ENCODE data around the gene SYTL2. TPM values are rescaled to one million over a fixed set of nuclear protein-coding genes. Genes with fewer than 3 reads are reported as not detected.

SYTL2 gene
- total RNA-seq, 4 donors from 2014 or later: 14.3 to 27.7 (median 20.9) TPM

GRCh38 chr11:85809863-85810262, 1.1 kb downstream of the SYTL2 start:
- TF ChIP-seq, protein P1, sequence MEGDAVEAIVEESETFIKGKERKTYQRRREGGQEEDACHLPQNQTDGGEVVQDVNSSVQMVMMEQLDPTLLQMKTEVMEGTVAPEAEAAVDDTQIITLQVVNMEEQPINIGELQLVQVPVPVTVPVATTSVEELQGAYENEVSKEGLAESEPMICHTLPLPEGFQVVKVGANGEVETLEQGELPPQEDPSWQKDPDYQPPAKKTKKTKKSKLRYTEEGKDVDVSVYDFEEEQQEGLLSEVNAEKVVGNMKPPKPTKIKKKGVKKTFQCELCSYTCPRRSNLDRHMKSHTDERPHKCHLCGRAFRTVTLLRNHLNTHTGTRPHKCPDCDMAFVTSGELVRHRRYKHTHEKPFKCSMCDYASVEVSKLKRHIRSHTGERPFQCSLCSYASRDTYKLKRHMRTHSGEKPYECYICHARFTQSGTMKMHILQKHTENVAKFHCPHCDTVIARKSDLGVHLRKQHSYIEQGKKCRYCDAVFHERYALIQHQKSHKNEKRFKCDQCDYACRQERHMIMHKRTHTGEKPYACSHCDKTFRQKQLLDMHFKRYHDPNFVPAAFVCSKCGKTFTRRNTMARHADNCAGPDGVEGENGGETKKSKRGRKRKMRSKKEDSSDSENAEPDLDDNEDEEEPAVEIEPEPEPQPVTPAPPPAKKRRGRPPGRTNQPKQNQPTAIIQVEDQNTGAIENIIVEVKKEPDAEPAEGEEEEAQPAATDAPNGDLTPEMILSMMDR (IDR thresholded peaks at IDR 0.05; ENCODE audit: low read depth): no peak

- TF ChIP-seq, protein P1 (IDR thresholded peaks at IDR 0.05; ENCODE audit: low read depth): no peak
Measured at GRCh38 chr11:85809191-85809590, 1.8 kb downstream of the SYTL2 start.

GRCh38 chr11:85806876-85807275, 4.1 kb downstream of the SYTL2 start:
- TF ChIP-seq, protein P1 (IDR thresholded peaks at IDR 0.05; ENCODE audit: low read depth): no peak

DNA sequence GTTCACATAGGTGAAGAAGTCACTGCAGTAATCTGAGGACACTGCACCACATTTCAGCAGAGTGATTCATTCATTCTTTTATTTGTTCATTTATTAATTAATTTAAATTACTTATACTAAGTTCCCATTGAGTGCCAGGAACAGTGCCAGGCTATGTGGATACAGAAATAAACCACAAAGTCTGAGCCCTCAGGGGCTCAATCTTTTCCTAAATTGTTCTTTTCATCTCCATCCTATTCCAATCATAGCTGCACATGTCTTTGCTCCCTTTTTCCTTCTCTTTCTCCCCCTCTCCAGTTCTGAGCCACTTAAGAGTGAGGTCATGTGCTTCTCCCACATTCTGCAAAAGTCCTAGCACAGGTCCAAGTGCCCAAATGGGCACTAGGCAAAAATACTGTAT, 4.9 kb downstream of the SYTL2 start:
- TF ChIP-seq, protein P1 (IDR thresholded peaks at IDR 0.05; ENCODE audit: low read depth): no peak

GRCh38 chr11:85805387-85805786, 5.6 kb downstream of the SYTL2 start:
- TF ChIP-seq, protein P1 (IDR thresholded peaks at IDR 0.05; ENCODE audit: low read depth): no peak

DNA sequence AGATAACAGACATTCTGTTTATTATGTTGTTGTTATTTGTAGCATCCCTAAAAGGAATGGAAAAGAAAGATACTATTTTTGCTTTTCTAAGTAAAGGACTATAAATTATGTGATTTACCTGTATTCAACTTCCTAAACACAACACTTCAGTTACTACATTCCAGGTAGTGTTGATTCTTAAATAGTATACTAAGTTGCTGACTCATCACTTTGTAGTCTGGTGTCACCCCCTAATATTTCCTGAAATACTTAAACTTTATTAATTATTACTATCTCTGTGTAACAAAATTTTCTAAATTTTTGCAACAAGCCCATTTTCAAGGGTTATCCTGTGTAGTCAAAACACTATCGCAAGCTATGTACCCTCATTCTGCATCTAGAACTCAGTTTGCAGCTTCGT, 7.0 kb downstream of the SYTL2 start:
- TF ChIP-seq, protein P1 (IDR thresholded peaks at IDR 0.05; ENCODE audit: low read depth): no peak

DNA sequence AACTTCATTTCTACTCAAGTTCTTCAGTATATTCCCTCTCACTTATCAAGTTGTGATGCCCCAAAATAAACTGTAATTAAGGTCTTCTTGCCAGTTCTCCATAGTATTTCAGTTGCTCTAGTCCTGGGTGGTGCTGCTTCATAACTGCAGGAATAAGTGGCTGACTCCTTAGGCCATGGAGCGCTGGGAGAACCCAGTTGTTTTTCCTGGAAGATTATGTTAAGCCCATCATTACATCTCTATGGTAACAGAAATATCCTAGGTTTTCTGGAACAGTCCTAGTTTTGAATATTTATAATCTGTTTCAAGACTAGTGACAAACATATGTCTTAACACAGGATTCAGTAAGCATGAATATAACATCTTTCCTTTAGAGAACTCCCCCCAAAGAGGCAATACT, 7.6 kb downstream of the SYTL2 start:
- TF ChIP-seq, protein P1 (IDR thresholded peaks at IDR 0.05; ENCODE audit: low read depth): no peak

All from subcutaneous adipose tissue (tissue), 4 donors.